ENCODE data around the gene DOCK2. TPM values are rescaled to one million over a fixed set of nuclear protein-coding genes. Genes with fewer than 3 reads are reported as not detected.

The DOCK2 gene
- total RNA-seq, 4 donors from 2014 or later: 0.32 to 5.3 (median 2.7) TPM

DNA sequence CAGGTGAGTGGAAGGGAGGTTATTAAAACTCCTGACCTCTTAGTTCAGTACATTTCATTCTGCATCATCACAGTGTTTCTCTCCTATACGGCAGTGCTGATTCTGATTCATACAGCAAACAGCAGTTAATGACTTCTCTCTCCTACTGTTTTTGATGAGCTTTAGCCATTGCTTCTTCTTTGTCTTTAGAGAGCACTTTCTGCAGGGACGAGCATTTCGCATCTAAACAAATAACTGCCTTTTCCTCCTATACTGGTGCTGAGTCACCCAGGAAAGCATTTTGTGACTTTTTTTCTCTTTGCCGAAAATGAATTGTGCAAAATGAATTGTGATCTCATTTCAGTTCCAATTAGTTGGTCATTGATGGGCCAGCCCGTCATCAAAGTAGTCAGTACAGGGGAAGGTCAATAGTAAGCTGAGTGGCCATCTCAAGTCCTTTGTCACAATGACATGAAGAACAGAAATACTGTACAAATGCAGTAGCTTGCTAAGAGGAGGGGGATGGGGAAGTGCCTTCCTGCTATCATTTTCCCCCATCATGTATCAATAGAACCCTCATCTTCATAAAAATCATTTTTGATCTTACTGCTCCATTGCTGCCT lies 244.7 kb downstream of the DOCK2 start:
- no peak for ATAC-seq

GRCh38 chr5:169886033-169886432 lies 249.0 kb downstream of the DOCK2 start:
- TF ChIP-seq, protein P1, sequence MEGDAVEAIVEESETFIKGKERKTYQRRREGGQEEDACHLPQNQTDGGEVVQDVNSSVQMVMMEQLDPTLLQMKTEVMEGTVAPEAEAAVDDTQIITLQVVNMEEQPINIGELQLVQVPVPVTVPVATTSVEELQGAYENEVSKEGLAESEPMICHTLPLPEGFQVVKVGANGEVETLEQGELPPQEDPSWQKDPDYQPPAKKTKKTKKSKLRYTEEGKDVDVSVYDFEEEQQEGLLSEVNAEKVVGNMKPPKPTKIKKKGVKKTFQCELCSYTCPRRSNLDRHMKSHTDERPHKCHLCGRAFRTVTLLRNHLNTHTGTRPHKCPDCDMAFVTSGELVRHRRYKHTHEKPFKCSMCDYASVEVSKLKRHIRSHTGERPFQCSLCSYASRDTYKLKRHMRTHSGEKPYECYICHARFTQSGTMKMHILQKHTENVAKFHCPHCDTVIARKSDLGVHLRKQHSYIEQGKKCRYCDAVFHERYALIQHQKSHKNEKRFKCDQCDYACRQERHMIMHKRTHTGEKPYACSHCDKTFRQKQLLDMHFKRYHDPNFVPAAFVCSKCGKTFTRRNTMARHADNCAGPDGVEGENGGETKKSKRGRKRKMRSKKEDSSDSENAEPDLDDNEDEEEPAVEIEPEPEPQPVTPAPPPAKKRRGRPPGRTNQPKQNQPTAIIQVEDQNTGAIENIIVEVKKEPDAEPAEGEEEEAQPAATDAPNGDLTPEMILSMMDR (IDR thresholded peaks at IDR 0.05 in 4 of 5, conservative IDR thresholded peaks at IDR 0.05 in 1 of 5): no peak
- no peak for TF ChIP-seq POLR2A (IDR thresholded peaks at IDR 0.05)
- no peaks in the 10 kb centered on the region for H3K27me3 ChIP-seq
- no peaks in the 10 kb centered on the region for H3K36me3 ChIP-seq
- DNase-seq (no peak), ATAC-seq (no peak)
- H3K4me3 ChIP-seq: no peak overlapping the region
- in situ Hi-C loops (cut with MboI; ENCODE audit: low sequenced_read_pairs in 4 of 4) (no loop called here), intact Hi-C loops (cut with DNase I; ENCODE audit: low total_unique reads) (no loop called here)
- H3K27ac ChIP-seq: no peak overlapping the region
- no peaks in the 10 kb centered on the region for H3K9me3 ChIP-seq
- no peaks in the 10 kb centered on the region for H3K4me1 ChIP-seq

More for the DNA sequence above, 244.7 kb downstream of the DOCK2 start:
- in situ Hi-C loops (cut with MboI; ENCODE audit: low sequenced_read_pairs in 4 of 4) (no loop called here), intact Hi-C loops (cut with DNase I; ENCODE audit: low total_unique reads) (no loop called here)
- no peak for DNase-seq
- Histone ChIP-seq H3K27me3 (no peaks in the 10 kb centered on the region), H3K36me3 (no peaks in the 10 kb centered on the region), H3K4me3 (no peak overlapping the region), H3K27ac (no peak overlapping the region), H3K9me3 (no peaks in the 10 kb centered on the region), H3K4me1 (no peaks in the 10 kb centered on the region)
- TF ChIP-seq, protein P1 (IDR thresholded peaks at IDR 0.05 in 4 of 5, conservative IDR thresholded peaks at IDR 0.05 in 1 of 5): no peak
- no peak for TF ChIP-seq POLR2A (IDR thresholded peaks at IDR 0.05)

GRCh38 chr5:169886677-169887076 lies 249.6 kb downstream of the DOCK2 start:
- H3K9me3 ChIP-seq: no peaks in the 10 kb centered on the region
- ATAC-seq (no peak), DNase-seq (no peak)
- H3K36me3 ChIP-seq: no peaks in the 10 kb centered on the region
- no peak overlapping the region for H3K27ac ChIP-seq
- H3K4me3 ChIP-seq: no peak overlapping the region
- H3K27me3 ChIP-seq: no peaks in the 10 kb centered on the region
- in situ Hi-C loops (cut with MboI; ENCODE audit: low sequenced_read_pairs in 4 of 4) (no loop called here), intact Hi-C loops (cut with DNase I; ENCODE audit: low total_unique reads) (no loop called here)
- H3K4me1 ChIP-seq: no peaks in the 10 kb centered on the region
- no peak for TF ChIP-seq POLR2A (IDR thresholded peaks at IDR 0.05)
- TF ChIP-seq, protein P1 (IDR thresholded peaks at IDR 0.05 in 4 of 5, conservative IDR thresholded peaks at IDR 0.05 in 1 of 5): no peak

DNA sequence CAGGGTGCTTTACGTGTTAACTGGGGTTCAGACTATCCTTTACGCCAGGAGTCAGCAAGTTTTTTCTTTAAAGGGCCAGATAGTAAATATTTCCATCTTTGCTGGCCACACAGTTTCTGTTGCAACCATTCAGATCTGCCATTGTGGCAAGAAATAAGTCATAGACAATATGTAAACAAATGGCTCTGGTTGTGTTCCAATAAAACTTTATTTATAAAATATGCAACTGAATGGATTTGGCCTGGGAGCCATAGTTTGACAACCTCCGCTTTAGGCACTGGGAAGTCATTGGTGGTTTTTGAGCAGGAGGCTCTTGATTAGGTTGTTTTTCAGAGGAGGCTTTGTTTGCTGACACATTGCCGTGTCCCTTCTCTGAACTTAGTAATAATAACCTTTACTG lies 252.5 kb downstream of the DOCK2 start:
- Histone ChIP-seq H3K27ac (no peak overlapping the region), H3K9me3 (no peaks in the 10 kb centered on the region), H3K36me3 (no peaks in the 10 kb centered on the region), H3K4me3 (no peak overlapping the region), H3K27me3 (no peaks in the 10 kb centered on the region), H3K4me1 (no peaks in the 10 kb centered on the region)
- in situ Hi-C loops (cut with MboI; ENCODE audit: low sequenced_read_pairs in 4 of 4): no loop called here
- intact Hi-C loops (cut with DNase I; ENCODE audit: low total_unique reads): no loop called here
- no peak for ATAC-seq
- TF ChIP-seq, protein P1 (IDR thresholded peaks at IDR 0.05 in 4 of 5, conservative IDR thresholded peaks at IDR 0.05 in 1 of 5): no peak
- TF ChIP-seq POLR2A (IDR thresholded peaks at IDR 0.05): no peak
- DNase-seq: no peak

GRCh38 chr5:169893010-169893409 lies 255.9 kb downstream of the DOCK2 start:
- Histone ChIP-seq H3K36me3 (no peaks in the 10 kb centered on the region), H3K4me1 (no peaks in the 10 kb centered on the region), H3K9me3 (no peaks in the 10 kb centered on the region), H3K4me3 (no peak overlapping the region), H3K27me3 (no peaks in the 10 kb centered on the region), H3K27ac (no peak overlapping the region)
- ATAC-seq: no peak
- TF ChIP-seq, protein P1 (IDR thresholded peaks at IDR 0.05 in 4 of 5, conservative IDR thresholded peaks at IDR 0.05 in 1 of 5): no peak
- TF ChIP-seq POLR2A (IDR thresholded peaks at IDR 0.05): no peak
- intact Hi-C loops (cut with DNase I; ENCODE audit: low total_unique reads): no loop called here
- in situ Hi-C loops (cut with MboI; ENCODE audit: low sequenced_read_pairs in 4 of 4): no loop called here
- no peak for DNase-seq
